Ramos (cell line): ENCODE data around the gene STX1A.
"Not testable (repeated sequence)": the region's sequence is repeated elsewhere in the genome, so short reads cannot be mapped to it uniquely, and the experiment has no call there.

Experiments used
- in situ Hi-C: fragments of 300-500 bp; cut with MboI; formaldehyde crosslinking; loops from one replicate; pipeline ENCODE4 v1.14.3; 2022; ENCODE audit warnings: low sequenced_read_pairs; ENCODE audit not compliant: unreplicated experiment

The STX1A gene

GRCh38 chr7:73690646-73691045 is 28.8 kb downstream of the STX1A start:
- in situ Hi-C loops: no loop called here

GRCh38 chr7:73688288-73688687 is 31.2 kb downstream of the STX1A start:
- in situ Hi-C loops: no loop called here

GRCh38 chr7:73685311-73685710 is 34.2 kb downstream of the STX1A start:
- in situ Hi-C loops: no loop called here

- in situ Hi-C loops: no loop called here
Observed at GRCh38 chr7:73683788-73684693, 35.4 kb downstream of the STX1A start.

GRCh38 chr7:73683056-73683787 is 36.2 kb downstream of the STX1A start, which contains the start of the genes BUD23 and DNAJC30:
Gene BUD23, plus strand, starts transcription at chr7:73683597. Its CDS starts 29 bp downstream, at chr7:73683626.
Gene DNAJC30, minus strand, starts transcription at chr7:73683453. Its CDS starts 30 bp downstream, at chr7:73683423.
- in situ Hi-C loops: no loop called here

GRCh38 chr7:73682745-73683055 is 36.8 kb downstream of the STX1A start:
- in situ Hi-C loops: no loop called here

- in situ Hi-C loops: no loop called here
Observed at GRCh38 chr7:73681031-73681430, 38.4 kb downstream of the STX1A start.

- in situ Hi-C loops: no loop called here
Observed at GRCh38 chr7:73680501-73680900, 39.0 kb downstream of the STX1A start.

GRCh38 chr7:73679709-73680108 is 39.8 kb downstream of the STX1A start:
- in situ Hi-C loops: no loop called here

GRCh38 chr7:73678862-73679261 is 40.6 kb downstream of the STX1A start:
- in situ Hi-C loops: no loop called here

- in situ Hi-C loops: not testable (repeated sequence)
Observed at GRCh38 chr7:73676062-73676461, 43.4 kb downstream of the STX1A start.

GRCh38 chr7:73674468-73675124 is 44.9 kb downstream of the STX1A start:
- in situ Hi-C loops: loop anchor here (5.0 kb wide), 1 partner anchor 67 kb away; no protein-coding TSS in a partner anchor

- in situ Hi-C loops: loop anchor here (5.0 kb wide), 1 partner anchor 65 kb away; no protein-coding TSS in a partner anchor
Observed at GRCh38 chr7:73671857-73672445, 47.5 kb downstream of the STX1A start.

- in situ Hi-C loops: loop anchor here (5.0 kb wide), 1 partner anchor 64 kb away; no protein-coding TSS in a partner anchor
Observed at GRCh38 chr7:73671322-73671661, 48.2 kb downstream of the STX1A start.

- in situ Hi-C loops: loop anchor here (5.0 kb wide), 1 partner anchor 63 kb away; no protein-coding TSS in a partner anchor
Observed at GRCh38 chr7:73669858-73670385, 49.5 kb downstream of the STX1A start.

- in situ Hi-C loops: no loop called here
Observed at GRCh38 chr7:73669288-73669701, 50.2 kb downstream of the STX1A start.

GRCh38 chr7:73668886-73669230 is 50.6 kb downstream of the STX1A start:
- in situ Hi-C loops: no loop called here

- in situ Hi-C loops: no loop called here
Observed at GRCh38 chr7:73668103-73668885, 51.2 kb downstream of the STX1A start.

GRCh38 chr7:73667344-73668102 is 51.9 kb downstream of the STX1A start, which contains the start of gene VPS37D:
Gene VPS37D, plus strand, starts transcription at chr7:73667831. Its CDS starts 128 bp downstream, at chr7:73667959.
- in situ Hi-C loops: no loop called here
